HG02852 (cell line): ENCODE measurements around the gene ABHD16B.
"Not testable (repeated sequence)": the region's sequence is repeated elsewhere in the genome, so short reads cannot be mapped to it uniquely, and the experiment has no call there.

Experiments
- ATAC-seq: cut with Tn5 transposase; IDR thresholded peaks from one replicate; pipeline ENCODE4 v1.9.1; 2021; ENCODE audit warnings: mild to moderate bottlenecking, moderate library complexity; ENCODE audit not compliant: unreplicated experiment

ABHD16B gene

DNA sequence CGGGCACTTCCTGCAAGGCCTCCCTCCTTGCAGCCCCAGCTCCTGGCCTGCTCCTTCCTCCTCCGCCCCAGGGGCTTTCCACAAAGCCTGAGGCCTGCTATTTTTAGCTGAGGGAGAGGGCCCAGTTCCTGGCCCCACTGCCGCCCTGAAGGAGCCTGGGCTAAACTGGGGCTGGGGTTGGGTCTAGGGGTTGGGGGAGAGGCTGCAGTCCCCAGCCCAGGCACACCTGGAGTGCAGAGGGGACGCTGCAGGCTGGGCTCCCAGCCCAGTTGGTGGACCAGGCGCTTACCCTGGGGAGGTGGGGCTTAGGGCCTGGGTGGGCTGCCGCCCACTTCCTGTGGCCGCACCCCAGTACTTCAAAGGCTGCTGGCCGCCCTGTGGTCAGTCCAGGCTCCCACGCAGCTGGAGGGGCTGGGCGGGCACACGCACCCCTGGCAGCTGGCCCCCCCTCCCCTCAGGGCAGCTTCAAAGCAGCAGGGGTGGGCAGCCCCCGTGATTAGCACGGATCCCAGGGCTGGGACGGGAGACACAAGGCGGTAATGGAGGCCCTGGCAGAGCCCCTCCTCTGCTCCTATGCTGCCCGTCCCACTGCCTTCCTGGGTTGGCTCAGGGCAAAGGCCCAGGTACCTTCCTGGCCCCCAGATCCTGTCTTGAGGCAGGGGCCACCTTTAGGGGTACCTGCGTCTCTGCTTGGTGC lies 7.1 kb upstream of the ABHD16B start:
- no peak for ATAC-seq

GRCh38 chr20:63854766-63855362 lies 6.4 kb upstream of the ABHD16B start:
- no peak for ATAC-seq

- ATAC-seq, result no peak
Observed at GRCh38 chr20:63855363-63856097, 5.8 kb upstream of the ABHD16B start.

DNA sequence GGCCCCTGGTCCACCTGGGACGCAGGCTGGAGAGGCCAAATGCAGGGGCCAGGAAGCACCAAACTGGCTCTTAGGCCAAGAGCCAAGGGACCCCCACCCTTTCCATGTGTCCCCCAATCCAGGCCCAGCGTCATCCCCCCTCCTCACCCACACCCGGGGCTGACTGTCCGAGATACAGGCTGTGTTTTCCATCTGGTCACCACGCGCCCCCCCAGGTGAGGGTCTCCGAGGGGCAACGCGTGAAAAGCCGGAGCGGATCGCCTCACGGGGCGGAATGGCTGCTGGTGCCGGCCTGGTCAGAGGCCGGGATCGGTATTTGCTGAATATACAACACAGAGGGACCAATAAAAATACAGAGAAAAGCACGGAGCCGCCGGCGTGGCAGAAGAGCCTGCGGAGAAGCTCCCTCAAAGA lies 5.2 kb upstream of the ABHD16B start:
- ATAC-seq, result no peak

- ATAC-seq, result no peak
Observed at GRCh38 chr20:63857764-63858392, 3.4 kb upstream of the ABHD16B start.

GRCh38 chr20:63858393-63859165 lies 2.7 kb upstream of the ABHD16B start:
- ATAC-seq, result no peak

DNA sequence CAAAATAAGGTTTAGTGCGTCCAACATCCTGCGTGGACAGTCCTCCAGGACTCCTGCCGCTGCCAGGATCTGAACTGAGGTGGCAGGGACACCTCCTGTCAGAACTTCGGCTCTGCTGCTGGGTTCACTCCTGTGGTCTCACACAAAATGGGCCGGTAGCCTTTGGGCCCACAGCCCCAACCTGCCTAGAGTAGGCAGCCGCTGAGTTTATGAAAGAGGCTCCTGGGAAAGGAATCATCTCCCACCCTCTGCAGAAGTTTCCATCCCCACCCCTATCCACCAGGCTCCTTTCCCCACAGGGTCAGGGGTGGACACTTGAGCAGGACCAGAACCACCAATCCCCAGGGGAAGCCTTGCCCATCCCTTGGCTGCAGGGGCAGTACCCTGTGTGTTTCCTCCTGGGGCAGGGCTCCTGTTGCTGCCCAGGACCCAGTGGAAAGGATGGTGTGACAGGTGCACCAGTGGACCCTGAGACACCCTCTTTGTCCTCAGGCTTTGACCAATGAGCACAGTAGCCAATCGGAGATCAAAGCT lies 2.1 kb upstream of the ABHD16B start:
- ATAC-seq, result no peak

DNA sequence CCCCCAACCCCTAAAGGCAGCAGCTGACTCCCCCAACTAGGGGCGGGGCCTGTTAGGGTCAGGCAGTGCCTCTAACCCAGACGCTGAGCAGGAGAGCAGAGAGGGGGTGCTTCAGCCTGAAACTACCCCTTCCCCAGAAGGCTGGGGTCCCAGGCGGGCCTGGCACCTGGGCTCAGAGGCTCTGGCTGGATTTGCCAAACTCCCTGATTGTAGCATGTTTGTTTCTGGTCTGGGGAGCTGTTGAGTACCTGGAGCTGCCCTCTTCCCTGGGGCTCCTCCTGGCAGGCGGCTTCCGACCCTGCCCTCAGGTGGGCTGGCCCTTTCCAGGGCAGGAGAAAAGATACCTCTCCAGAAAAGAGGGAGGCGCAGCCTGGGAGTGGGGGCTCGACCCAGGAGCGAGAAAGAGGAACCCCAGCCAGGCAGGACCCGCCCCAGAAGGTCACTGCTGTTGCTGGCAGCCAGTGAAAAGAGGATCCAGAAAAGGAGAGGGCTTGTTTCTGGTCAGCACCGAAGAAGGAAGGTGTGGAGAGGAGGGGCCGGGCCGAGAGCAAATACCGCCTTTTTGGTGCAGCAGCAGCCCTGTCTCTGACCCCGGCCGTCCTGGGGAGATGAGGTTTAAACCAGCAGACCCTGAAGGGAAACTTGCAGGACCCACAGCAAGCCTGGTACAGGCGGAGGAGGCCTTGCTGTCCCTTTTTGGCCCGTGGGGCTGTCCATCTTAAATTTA lies 810 bp upstream of the ABHD16B start:
- ATAC-seq, result no peak

GRCh38 chr20:63861981-63862901 lies 943 bp downstream of the ABHD16B start:
- no peak for ATAC-seq

DNA sequence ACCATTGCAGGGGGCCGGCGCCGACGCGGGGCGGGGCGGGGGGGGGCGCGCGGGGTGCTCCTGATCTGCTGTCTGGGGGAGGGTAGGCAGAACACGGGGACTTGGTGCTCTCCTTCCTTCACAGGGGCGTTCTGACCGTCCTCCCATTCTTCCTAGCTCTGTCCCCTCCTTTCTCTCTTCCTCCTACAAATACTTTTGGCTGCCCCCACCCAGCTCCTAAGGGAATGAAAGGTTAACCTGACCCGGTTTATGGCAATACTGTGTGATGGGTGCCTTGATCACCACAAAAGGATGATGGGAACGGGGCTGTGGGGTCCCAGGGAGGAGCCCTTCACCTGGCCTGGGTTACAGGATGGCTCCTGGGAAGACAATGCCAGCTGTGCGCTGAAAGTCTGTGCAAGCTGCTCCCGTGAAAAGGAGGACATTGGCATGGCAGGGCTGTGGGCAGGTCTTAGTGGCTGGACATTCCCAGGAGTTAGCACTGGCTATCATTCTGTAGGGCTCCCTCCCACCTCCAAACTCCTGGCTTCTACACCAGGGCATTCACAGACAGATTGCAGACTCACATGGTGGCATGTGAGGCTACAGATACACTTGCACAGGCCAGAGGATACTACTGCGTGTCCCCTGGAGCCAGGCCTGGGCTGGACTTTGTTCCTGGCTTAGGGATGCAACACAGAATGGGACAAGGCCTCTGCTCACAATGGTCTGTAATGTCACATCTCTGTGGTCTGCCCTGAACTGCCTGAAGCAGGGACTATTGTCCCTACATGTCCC lies 1.9 kb downstream of the ABHD16B start:
- no peak for ATAC-seq

DNA sequence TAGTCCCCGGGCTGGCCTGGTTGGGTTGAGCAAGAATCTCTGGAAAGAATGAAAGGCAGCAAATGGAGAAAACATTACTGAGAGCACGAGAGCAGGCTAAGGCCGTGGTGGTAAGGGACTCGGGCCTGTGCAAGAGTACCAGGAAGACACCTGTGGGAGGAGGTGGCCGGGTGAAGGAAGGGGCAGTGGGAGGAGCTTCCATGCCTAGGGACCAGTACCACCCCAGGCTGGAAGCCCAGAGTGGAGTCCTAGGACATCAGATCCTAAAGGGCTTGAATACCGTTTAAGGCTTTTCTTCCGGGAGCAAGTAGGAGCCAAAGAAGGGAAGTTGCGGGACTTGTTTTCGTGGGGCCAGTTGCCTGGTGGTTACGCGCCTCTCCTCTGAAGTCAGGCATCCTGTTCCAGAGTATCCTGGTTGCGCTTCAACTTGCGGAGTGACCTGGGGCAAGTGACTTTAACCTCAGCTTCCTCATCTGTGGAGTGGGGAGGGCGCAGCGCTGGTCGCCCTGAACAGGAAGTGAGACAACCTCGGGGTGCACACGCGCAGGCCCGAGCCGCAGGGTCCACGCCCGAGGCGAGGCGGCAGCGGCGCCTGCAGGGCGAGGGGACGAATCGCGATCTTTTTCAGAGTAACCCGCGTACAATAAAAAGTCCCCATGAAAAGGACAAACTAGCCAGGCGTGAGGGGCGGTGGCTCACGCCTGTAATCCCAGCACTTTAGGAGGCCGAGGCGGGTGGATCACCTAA lies 2.7 kb downstream of the ABHD16B start:
- peak; percentile 59 for ATAC-seq

DNA sequence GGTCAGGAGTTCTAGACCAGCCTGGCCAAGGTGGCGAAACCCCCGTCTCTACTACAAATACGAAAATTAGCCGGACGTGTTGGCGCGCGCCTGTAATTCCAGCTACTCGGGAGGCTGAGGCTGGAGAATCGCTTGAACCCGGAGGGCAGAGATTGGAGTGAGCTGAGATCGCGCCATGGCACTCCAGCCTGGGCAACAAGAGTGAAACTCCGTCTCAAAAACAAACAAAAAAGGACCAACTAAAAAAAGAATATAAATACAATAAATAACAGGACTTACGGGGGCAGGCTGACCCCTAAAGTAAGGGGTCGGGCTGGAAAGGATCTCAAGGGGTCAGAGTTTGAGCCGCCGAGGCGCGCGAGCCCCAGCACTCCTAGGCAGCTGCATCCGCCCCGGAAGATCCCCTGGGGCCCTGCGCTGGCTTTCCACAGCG lies 3.3 kb downstream of the ABHD16B start:
- no peak for ATAC-seq

- ATAC-seq, result peak; percentile 71
Observed at GRCh38 chr20:63864978-63865640, 3.8 kb downstream of the ABHD16B start, which contains the start of gene TPD52L2. Gene TPD52L2, plus strand, starts transcription at chr20:63865270. Its CDS starts 96 bp downstream, at chr20:63865366.

DNA sequence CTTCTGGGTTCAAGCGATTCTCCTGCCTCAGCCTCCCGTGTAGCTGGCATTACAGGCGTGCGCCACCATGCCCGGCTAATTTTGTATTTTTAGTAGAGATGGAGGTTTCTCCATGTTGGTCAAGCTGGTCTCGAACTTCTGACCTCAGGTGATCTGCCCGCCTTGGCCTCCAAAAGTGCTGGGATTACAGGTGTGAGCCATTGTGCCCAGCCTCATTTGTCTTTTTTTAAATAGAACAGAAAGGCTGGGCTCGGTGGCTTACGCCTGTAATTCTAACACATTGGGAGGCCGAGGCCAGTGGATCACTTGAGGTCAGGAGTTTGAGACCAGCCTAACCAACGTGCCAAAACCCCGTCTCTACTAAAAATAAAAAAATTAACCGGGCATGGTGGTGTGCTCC lies 5.7 kb downstream of the ABHD16B start:
- not testable (repeated sequence) for ATAC-seq

GRCh38 chr20:63868264-63868663 lies 7.0 kb downstream of the ABHD16B start:
- ATAC-seq, result no peak

GRCh38 chr20:63873477-63873971 lies 12.2 kb downstream of the ABHD16B start:
- ATAC-seq, result no peak
